K562 (cell line): Measurements from ENCODE around the gene TXNRD1. TPM values are rescaled to one million over a fixed set of nuclear protein-coding genes. Genes with fewer than 3 reads are reported as not detected.
A peak's percentile ranks its signal among the peaks of the same experiment; 100 is the strongest.

Source experiments
- C11orf30 ChIP-seq: fragments of 450-650 bp; IDR thresholded peaks from 2 replicates; pipeline ENCODE4 v1.6.1; 2016; ENCODE audit warnings: low read depth, mild to moderate bottlenecking
- CREB1 ChIP-seq, 2 experiments: sonication (generic) in 1 of 2; formaldehyde crosslinking in 1 of 2; IDR thresholded peaks; 2 replicates each; pipeline versions ENCODE4 v1.6.1 to v1.8.0; 2012 to 2022; ENCODE audit warnings: inconsistent platforms in 1 of 2, mild to moderate bottlenecking in 1 of 2, missing genetic modification reagents in 1 of 2, moderate library complexity in 1 of 2
- MYBL2 ChIP-seq, 2 experiments: fragments of 450-650 bp in 1 of 2; sonication (generic) in 1 of 2; formaldehyde crosslinking in 1 of 2; IDR thresholded peaks; 2 replicates each; pipeline versions ENCODE4 v1.6.1 to v1.8.1; 2017 to 2022; ENCODE audit warnings: borderline replicate concordance in 1 of 2, inconsistent platforms in 1 of 2, low read depth in 1 of 2, mild to moderate bottlenecking in 1 of 2, missing genetic modification reagents in 1 of 2, moderate library complexity in 1 of 2
- NR3C1 ChIP-seq: sonication (generic); formaldehyde crosslinking; IDR thresholded peaks from 2 replicates; pipeline ENCODE4 v1.8.1; 2022; ENCODE audit warnings: missing genetic modification reagents
- PHF8 ChIP-seq: fragments of 200-600 bp; sonication (generic); IDR thresholded peaks from 2 replicates; pipeline ENCODE4 v1.6.1; 2012; ENCODE audit warnings: mixed run types, mild to moderate bottlenecking, inconsistent platforms, low read length, moderate library complexity, borderline replicate concordance
- POLR2A ChIP-seq: fragments of 450-650 bp; conservative IDR thresholded peaks from 2 replicates; pipeline ENCODE4 v1.6.1; 2016
- POLR2AphosphoS2 ChIP-seq: IDR thresholded peaks from 2 replicates; pipeline ENCODE4 v1.6.1; 2012; ENCODE audit warnings: low read length, improper control_type of control experiment
- TGIF2 ChIP-seq: sonication (generic); formaldehyde crosslinking; IDR thresholded peaks from 2 replicates; pipeline ENCODE4 v1.8.1; 2022; ENCODE audit warnings: mild to moderate bottlenecking, missing genetic modification reagents, moderate library complexity
- TSC22D4 ChIP-seq: fragments of 450-650 bp; IDR thresholded peaks from 2 replicates; pipeline ENCODE4 v1.6.1; 2016; ENCODE audit warnings: missing genetic modification characterization, missing biosample characterization, control low read depth
- ZBTB17 ChIP-seq: fragments of 450-650 bp; formaldehyde crosslinking; IDR thresholded peaks from 2 replicates; pipeline ENCODE4 v1.4.0; 2020; ENCODE audit warnings: mild to moderate bottlenecking
- ZFX ChIP-seq: sonication (generic); formaldehyde crosslinking; IDR thresholded peaks from 2 replicates; pipeline ENCODE4 v1.8.0; 2022; ENCODE audit warnings: mild to moderate bottlenecking, missing genetic modification reagents, moderate library complexity
- ZNF431 ChIP-seq: sonication (generic); formaldehyde crosslinking; IDR thresholded peaks from 2 replicates; pipeline ENCODE4 v1.8.0; 2022; ENCODE audit warnings: mild to moderate bottlenecking, missing genetic modification reagents
- ZNF696 ChIP-seq: fragments of 250-450 bp; sonication (Bioruptor Pico); conservative IDR thresholded peaks from 2 replicates; pipeline ENCODE4 v1.4.0; 2020; ENCODE audit warnings: mild to moderate bottlenecking, moderate library complexity
- polyA plus RNA-seq, 8 experiments: library from polyadenylated mRNA; depleted of rRNA in 4 of 8; stranded (reverse) in 5 of 8; unstranded in 3 of 8; fragments of >200 nt; fragmentation: Nextera tagmentation in 2 of 8; fragmentation: Illumina TruSeq in 1 of 8; extraction: Ambion mirVana in 2 of 8; extraction: Trizol in 1 of 8; gene quantifications; 2 replicates each; pipeline versions ENCODE4 v1.2.1 to v1.2.3, GENCODE V29; 2011 to 2014; ENCODE audit warnings: inconsistent platforms in 1 of 8, missing spikeins in 1 of 8
- total RNA-seq, 7 experiments: library from RNA; depleted of rRNA in 6 of 7; stranded (reverse); fragments of >200 nt in 6 of 7; fragmentation: Illumina TruSeq in 2 of 7; extraction: Trizol in 2 of 7; gene quantifications; 2 replicates each; pipeline versions ENCODE4 v1.2.1 to v1.2.3, GENCODE V29; 2011 to 2021; ENCODE audit warnings: low replicate concordance in 1 of 7
- TF ChIP-seq, protein P1 (sequence below): fragments of 200-400 bp; formaldehyde crosslinking; IDR thresholded peaks from 2 replicates; pipeline ENCODE4 v1.6.1; 2017; ENCODE audit warnings: mild to moderate bottlenecking, low read depth, low read length, moderate library complexity
- TF ChIP-seq, protein P2 (sequence below), 2 experiments: fragments of 450-650 bp in 1 of 2; sonication (generic) in 1 of 2; formaldehyde crosslinking in 1 of 2; IDR thresholded peaks; 2 replicates each; pipeline versions ENCODE4 v1.7.1 to v1.9.0; 2016 to 2022; ENCODE audit warnings: inconsistent platforms in 1 of 2, mild to moderate bottlenecking in 1 of 2, missing genetic modification reagents in 1 of 2
- TF ChIP-seq, protein P3 (sequence below): fragments of 250-450 bp; sonication (Bioruptor Pico); IDR thresholded peaks from 2 replicates; pipeline ENCODE4 v1.9.0; 2021; ENCODE audit warnings: mild to moderate bottlenecking

TXNRD1 gene
- total and polyA plus RNA-seq, 9 of the 15 experiments (the other 6 are each of a cell fraction or from before 2014, with no cell fraction given), result 107 to 189 (median 146) TPM

DNA sequence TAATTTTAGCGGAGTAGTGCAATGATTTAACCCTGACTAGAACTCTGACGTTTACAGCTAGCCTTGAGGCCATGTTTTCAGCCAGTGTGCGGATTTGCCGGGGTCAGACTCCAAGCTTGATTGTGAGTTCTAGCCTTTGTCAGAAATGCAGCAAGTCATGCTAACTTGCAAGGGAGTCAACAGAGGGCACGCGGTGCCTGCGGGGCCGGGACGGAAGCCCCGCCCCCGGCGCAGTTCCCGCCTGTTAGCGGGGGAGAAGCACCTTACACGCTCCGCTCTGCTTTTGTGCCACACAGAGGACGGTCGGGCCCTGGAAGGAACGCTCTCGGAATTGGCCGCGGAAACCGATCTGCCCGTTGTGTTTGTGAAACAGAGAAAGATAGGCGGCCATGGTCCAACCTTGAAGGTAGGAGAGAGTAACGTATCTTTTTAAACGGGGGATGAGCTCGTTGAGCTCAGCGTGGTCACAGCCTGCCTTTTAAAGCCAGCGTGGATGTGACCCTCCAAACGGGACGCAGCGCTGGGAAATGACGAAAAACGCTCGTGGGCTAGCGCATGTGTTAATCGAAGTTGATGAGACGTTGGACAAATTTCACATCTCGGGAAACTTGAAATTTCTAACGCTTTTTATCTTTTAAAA, 73.2 kb downstream of the TXNRD1 start (continued):
- TF ChIP-seq, protein P1, sequence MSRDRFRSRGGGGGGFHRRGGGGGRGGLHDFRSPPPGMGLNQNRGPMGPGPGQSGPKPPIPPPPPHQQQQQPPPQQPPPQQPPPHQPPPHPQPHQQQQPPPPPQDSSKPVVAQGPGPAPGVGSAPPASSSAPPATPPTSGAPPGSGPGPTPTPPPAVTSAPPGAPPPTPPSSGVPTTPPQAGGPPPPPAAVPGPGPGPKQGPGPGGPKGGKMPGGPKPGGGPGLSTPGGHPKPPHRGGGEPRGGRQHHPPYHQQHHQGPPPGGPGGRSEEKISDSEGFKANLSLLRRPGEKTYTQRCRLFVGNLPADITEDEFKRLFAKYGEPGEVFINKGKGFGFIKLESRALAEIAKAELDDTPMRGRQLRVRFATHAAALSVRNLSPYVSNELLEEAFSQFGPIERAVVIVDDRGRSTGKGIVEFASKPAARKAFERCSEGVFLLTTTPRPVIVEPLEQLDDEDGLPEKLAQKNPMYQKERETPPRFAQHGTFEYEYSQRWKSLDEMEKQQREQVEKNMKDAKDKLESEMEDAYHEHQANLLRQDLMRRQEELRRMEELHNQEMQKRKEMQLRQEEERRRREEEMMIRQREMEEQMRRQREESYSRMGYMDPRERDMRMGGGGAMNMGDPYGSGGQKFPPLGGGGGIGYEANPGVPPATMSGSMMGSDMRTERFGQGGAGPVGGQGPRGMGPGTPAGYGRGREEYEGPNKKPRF, result no peak
- no peak for TF ChIP-seq ZNF431 (CRISPR knock-in tag)
- TF ChIP-seq NR3C1 (CRISPR knock-in tag), result no peak
- TF ChIP-seq, protein P2, sequence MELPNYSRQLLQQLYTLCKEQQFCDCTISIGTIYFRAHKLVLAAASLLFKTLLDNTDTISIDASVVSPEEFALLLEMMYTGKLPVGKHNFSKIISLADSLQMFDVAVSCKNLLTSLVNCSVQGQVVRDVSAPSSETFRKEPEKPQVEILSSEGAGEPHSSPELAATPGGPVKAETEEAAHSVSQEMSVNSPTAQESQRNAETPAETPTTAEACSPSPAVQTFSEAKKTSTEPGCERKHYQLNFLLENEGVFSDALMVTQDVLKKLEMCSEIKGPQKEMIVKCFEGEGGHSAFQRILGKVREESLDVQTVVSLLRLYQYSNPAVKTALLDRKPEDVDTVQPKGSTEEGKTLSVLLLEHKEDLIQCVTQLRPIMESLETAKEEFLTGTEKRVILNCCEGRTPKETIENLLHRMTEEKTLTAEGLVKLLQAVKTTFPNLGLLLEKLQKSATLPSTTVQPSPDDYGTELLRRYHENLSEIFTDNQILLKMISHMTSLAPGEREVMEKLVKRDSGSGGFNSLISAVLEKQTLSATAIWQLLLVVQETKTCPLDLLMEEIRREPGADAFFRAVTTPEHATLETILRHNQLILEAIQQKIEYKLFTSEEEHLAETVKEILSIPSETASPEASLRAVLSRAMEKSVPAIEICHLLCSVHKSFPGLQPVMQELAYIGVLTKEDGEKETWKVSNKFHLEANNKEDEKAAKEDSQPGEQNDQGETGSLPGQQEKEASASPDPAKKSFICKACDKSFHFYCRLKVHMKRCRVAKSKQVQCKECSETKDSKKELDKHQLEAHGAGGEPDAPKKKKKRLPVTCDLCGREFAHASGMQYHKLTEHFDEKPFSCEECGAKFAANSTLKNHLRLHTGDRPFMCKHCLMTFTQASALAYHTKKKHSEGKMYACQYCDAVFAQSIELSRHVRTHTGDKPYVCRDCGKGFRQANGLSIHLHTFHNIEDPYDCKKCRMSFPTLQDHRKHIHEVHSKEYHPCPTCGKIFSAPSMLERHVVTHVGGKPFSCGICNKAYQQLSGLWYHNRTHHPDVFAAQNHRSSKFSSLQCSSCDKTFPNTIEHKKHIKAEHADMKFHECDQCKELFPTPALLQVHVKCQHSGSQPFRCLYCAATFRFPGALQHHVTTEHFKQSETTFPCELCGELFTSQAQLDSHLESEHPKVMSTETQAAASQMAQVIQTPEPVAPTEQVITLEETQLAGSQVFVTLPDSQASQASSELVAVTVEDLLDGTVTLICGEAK (IDR thresholded peaks at IDR 0.05), result no peak
- TF ChIP-seq, protein P2 (CRISPR knock-in tag; IDR thresholded peaks at IDR 0.05), result no peak
- 0 out of 2 replicates have a peak, but pooled peaks have one; percentile 27 for TF ChIP-seq ZBTB17 (CRISPR knock-in tag)
- no peak for TF ChIP-seq MYBL2 (IDR thresholded peaks at IDR 0.05; ENCODE audit: low read depth)
- TF ChIP-seq MYBL2 (CRISPR knock-in tag; IDR thresholded peaks at IDR 0.05; ENCODE audit: borderline replicate concordance), result no peak
- peak; percentile 58 for TF ChIP-seq ZFX (CRISPR knock-in tag)
- TF ChIP-seq, protein P3, sequence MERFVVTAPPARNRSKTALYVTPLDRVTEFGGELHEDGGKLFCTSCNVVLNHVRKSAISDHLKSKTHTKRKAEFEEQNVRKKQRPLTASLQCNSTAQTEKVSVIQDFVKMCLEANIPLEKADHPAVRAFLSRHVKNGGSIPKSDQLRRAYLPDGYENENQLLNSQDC, result 0 out of 2 replicates have a peak, but pooled peaks have one; percentile 12
- TF ChIP-seq C11orf30, result peak; percentile 89
- TF ChIP-seq POLR2AphosphoS2, result 0 out of 2 replicates have a peak, but pooled peaks have one; percentile 48
- peak; percentile 77 for TF ChIP-seq CREB1 (IDR thresholded peaks at IDR 0.05)
- peak; percentile 70; the same call in 1 of the 2 replicates for TF ChIP-seq CREB1 (CRISPR knock-in tag; IDR thresholded peaks at IDR 0.05)
- TF ChIP-seq PHF8, result peak; percentile 71; the same call in 1 of the 2 replicates
- no peak for TF ChIP-seq TSC22D4 (tag)
- TF ChIP-seq TGIF2 (CRISPR knock-in tag), result peak; percentile 37; the same call in 1 of the 2 replicates
- no peak for TF ChIP-seq ZNF696 (CRISPR knock-in tag)
- peak; percentile 81 for TF ChIP-seq POLR2A
